GM23248 (cell line): Measurements from ENCODE around the gene OR2C3. TPM values are rescaled to one million over a fixed set of nuclear protein-coding genes. Genes with fewer than 3 reads are reported as not detected.

Experiments
- DNase-seq: peaks from one replicate; pipeline ENCODE4 v3.0.0-alpha.2; 2015
- H2AFZ ChIP-seq: fragments of 200-600 bp; sonication (generic); 2 replicates; pipeline ENCODE4 v1.6.1; 2016; ENCODE audit warnings: antibody characterized with exemption
- H3F3A ChIP-seq: fragments of 200-600 bp; sonication (generic); 2 replicates; pipeline ENCODE4 v1.6.1; 2016; ENCODE audit warnings: mild to moderate bottlenecking, antibody characterized with exemption, mixed run types; ENCODE audit not compliant: insufficient read depth
- H3K27ac ChIP-seq: fragments of 200-600 bp; sonication (generic); 2 replicates; pipeline ENCODE4 v1.5.1; 2016; ENCODE audit warnings: mild to moderate bottlenecking
- H3K27me3 ChIP-seq: fragments of 200-600 bp; sonication (generic); replicated peaks from 2 replicates; pipeline ENCODE4 v1.6.1; 2016; ENCODE audit warnings: mild to moderate bottlenecking; ENCODE audit not compliant: insufficient read depth
- H3K36me3 ChIP-seq: fragments of 200-600 bp; sonication (generic); 2 replicates; pipeline ENCODE4 v1.6.1; 2016; ENCODE audit warnings: low read depth, mild to moderate bottlenecking
- H3K4me1 ChIP-seq: fragments of 200-600 bp; sonication (generic); 2 replicates; pipeline ENCODE4 v1.6.1; 2016; ENCODE audit warnings: mild to moderate bottlenecking; ENCODE audit not compliant: insufficient read depth
- H3K4me2 ChIP-seq: fragments of 200-600 bp; sonication (generic); one replicate; pipeline ENCODE4 v1.6.1; 2016; ENCODE audit warnings: mild to moderate bottlenecking; ENCODE audit not compliant: unreplicated experiment
- H3K4me3 ChIP-seq: fragments of 200-600 bp; sonication (generic); 2 replicates; pipeline ENCODE4 v1.5.1; 2016; ENCODE audit warnings: mild to moderate bottlenecking
- H3K79me2 ChIP-seq: fragments of 200-600 bp; sonication (generic); 2 replicates; pipeline ENCODE4 v1.6.1; 2016; ENCODE audit warnings: mild to moderate bottlenecking; ENCODE audit not compliant: insufficient read depth
- H3K9ac ChIP-seq: fragments of 200-600 bp; sonication (generic); 2 replicates; pipeline ENCODE4 v1.6.1; 2016; ENCODE audit warnings: mild to moderate bottlenecking
- H3K9me2 ChIP-seq: fragments of 200-600 bp; sonication (generic); 2 replicates; pipeline ENCODE4 v1.6.1; 2016; ENCODE audit warnings: mixed run types, mild to moderate bottlenecking, moderate library complexity; ENCODE audit not compliant: insufficient read depth
- H3K9me3 ChIP-seq: fragments of 200-600 bp; sonication (generic); one replicate; pipeline ENCODE4 v1.6.1; 2017; ENCODE audit warnings: low read depth
- H4K20me1 ChIP-seq: fragments of 200-600 bp; sonication (generic); 2 replicates; pipeline ENCODE4 v1.6.0; 2016; ENCODE audit not compliant: insufficient read depth
- EZH2 ChIP-seq: fragments of 200-600 bp; sonication (generic); IDR thresholded peaks from 2 replicates; pipeline ENCODE4 v1.6.1; 2018; ENCODE audit warnings: antibody characterized with exemption, mild to moderate bottlenecking; ENCODE audit not compliant: insufficient read depth, poor library complexity, severe bottlenecking
- EZH2phosphoT487 ChIP-seq: fragments of 200-600 bp; sonication (generic); IDR thresholded peaks from 2 replicates; pipeline ENCODE4 v1.6.1; 2018; ENCODE audit warnings: antibody characterized with exemption, moderate library complexity, mild to moderate bottlenecking, low read depth; ENCODE audit not compliant: insufficient read depth
- WGBS, 2 experiments: methylation state at CpG; one replicate each; pipeline ENCODE4 v1.1.6; 2015 to 2017; ENCODE audit warnings: low lambda C conversion rate in 2 of 2, low coverage in 1 of 2; ENCODE audit errors: missing lambda C conversion rate in 2 of 2; 5-methylcytosine and 5-hydroxymethylcytosine counted together
- in situ Hi-C: fragments of 300-500 bp; cut with MboI; formaldehyde crosslinking; loops from 2 replicates; pipeline ENCODE4 v1.15.0; 2020
- polyA plus RNA-seq: library from polyadenylated mRNA; unstranded; fragments of >200 nt; fragmentation: Nextera tagmentation; extraction: Ambion mirVana; gene quantifications from 2 replicates; pipeline ENCODE4 v1.2.1, GENCODE V29; 2016
- total RNA-seq: library from RNA; depleted of rRNA; stranded (reverse); fragments of >200 nt; shearing (Covaris generic); gene quantifications from 2 replicates; pipeline ENCODE4 v1.2.3, GENCODE V29; 2014; rRNA removed

Gene OR2C3
- total and polyA plus RNA-seq, 2 experiments from 2014 or later: 0.22 TPM; not detected in 1

DNA sequence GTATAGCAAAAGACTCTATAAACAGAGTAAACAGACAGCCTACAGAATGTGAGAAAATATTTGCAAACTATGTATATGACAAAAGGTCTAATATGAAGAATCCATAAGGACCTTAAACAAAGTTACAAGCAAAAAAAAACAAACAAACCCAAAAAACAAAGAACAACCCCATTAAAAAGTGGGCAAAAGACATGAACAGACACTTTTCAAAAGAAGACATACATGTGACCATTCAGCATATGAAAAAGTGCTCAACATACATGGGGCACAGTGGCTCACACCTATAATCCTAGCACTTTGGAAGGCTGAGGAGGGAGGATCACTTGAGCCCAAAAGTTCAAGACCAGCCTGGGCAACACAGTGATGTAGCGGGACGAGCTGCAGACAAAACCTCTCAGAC, 60.4 kb downstream of the OR2C3 start:
- no peak for DNase-seq
- no peak overlapping the region for H2AFZ ChIP-seq
- no peaks in the 10 kb centered on the region for H3F3A ChIP-seq
- no peak for TF ChIP-seq EZH2
- no peak for TF ChIP-seq EZH2phosphoT487
- WGBS, 2 experiments: 64 to 71% methylated on average over 2 of the region's 2 CpGs
- no peak overlapping the region for H3K9ac ChIP-seq
- H3K27me3 ChIP-seq: no peaks in the 10 kb centered on the region
- in situ Hi-C loops: no loop called here
- no peak overlapping the region for H3K27ac ChIP-seq
- H3K9me3 ChIP-seq: no peaks in the 10 kb centered on the region
- H4K20me1 ChIP-seq: no peaks in the 10 kb centered on the region
- H3K4me1 ChIP-seq: no peaks in the 10 kb centered on the region
- H3K79me2 ChIP-seq: no peaks in the 10 kb centered on the region
- no peaks in the 10 kb centered on the region for H3K36me3 ChIP-seq
- H3K9me2 ChIP-seq: no peaks in the 10 kb centered on the region
- H3K4me3 ChIP-seq: no peak overlapping the region
- H3K4me2 ChIP-seq: no peak overlapping the region

Other genes with a start within 250 kb of the OR2C3 start
- gene ZNF496, start 204.6 kb downstream of the OR2C3 start, total RNA-seq: 21.0 and 34.9 TPM in 2 replicates
- 6.7 and 8.2 TPM in 2 replicates for gene ZNF496, start 204.6 kb downstream of the OR2C3 start, polyA plus RNA-seq
- gene NLRP3, start 120.3 kb downstream of the OR2C3 start, total RNA-seq: 0.76 and 2.3 TPM in 2 replicates
- gene NLRP3, start 120.3 kb downstream of the OR2C3 start, polyA plus RNA-seq: 0.28 and 0.84 TPM in 2 replicates
- not detected in 2 replicates for gene OR2B11, start 78.3 kb downstream of the OR2C3 start, total RNA-seq
- gene OR2B11, start 78.3 kb downstream of the OR2C3 start, polyA plus RNA-seq: not detected in 2 replicates
- gene GCSAML, start 12.7 kb upstream of the OR2C3 start, total RNA-seq: not detected in 2 replicates
- not detected in 2 replicates for gene GCSAML, start 12.7 kb upstream of the OR2C3 start, polyA plus RNA-seq
- not detected in 2 replicates for gene OR2G2, start 51.9 kb upstream of the OR2C3 start, total RNA-seq
- gene OR2G2, start 51.9 kb upstream of the OR2C3 start, polyA plus RNA-seq: not detected in 2 replicates
- gene OR2G3, start 69.1 kb upstream of the OR2C3 start, total RNA-seq: not detected in 2 replicates
- gene OR2G3, start 69.1 kb upstream of the OR2C3 start, polyA plus RNA-seq: not detected in 2 replicates
- not detected in 2 replicates for gene OR13G1, start 143.3 kb upstream of the OR2C3 start, total RNA-seq
- gene OR13G1, start 143.3 kb upstream of the OR2C3 start, polyA plus RNA-seq: not detected in 2 replicates
- gene OR6F1, start 180.2 kb upstream of the OR2C3 start, total RNA-seq: not detected in 2 replicates
- gene OR6F1, start 180.2 kb upstream of the OR2C3 start, polyA plus RNA-seq: not detected in 2 replicates
- not detected in 2 replicates for gene OR14K1, start 202.2 kb upstream of the OR2C3 start, total RNA-seq
- gene OR14K1, start 202.2 kb upstream of the OR2C3 start, polyA plus RNA-seq: not detected in 2 replicates
- gene OR14A2, start 211.7 kb upstream of the OR2C3 start, total RNA-seq: not detected in 2 replicates
- not detected in 2 replicates for gene OR14A2, start 211.7 kb upstream of the OR2C3 start, polyA plus RNA-seq
- gene OR1C1, start 224.1 kb upstream of the OR2C3 start, total RNA-seq: not detected in 2 replicates
- not detected in 2 replicates for gene OR1C1, start 224.1 kb upstream of the OR2C3 start, polyA plus RNA-seq